HG03521 (cell line): ENCODE results near the gene RASAL3.

Experiments used
- ATAC-seq: cut with Tn5 transposase; IDR thresholded peaks from one replicate; pipeline ENCODE4 v1.9.1; 2021; ENCODE audit warnings: mild to moderate bottlenecking, moderate library complexity; ENCODE audit not compliant: unreplicated experiment

Gene RASAL3

GRCh38 chr19:15449620-15450527 is 14.5 kb downstream of the RASAL3 start, which contains the start of gene WIZ:
TSS of gene WIZ (minus strand) at chr19:15449956. CDS start at chr19:15448307, 1,649 bp downstream.
- ATAC-seq, result peak; percentile 42

GRCh38 chr19:15448778-15449619 is 15.3 kb downstream of the RASAL3 start:
- peak; percentile 8 for ATAC-seq

GRCh38 chr19:15448044-15448777 is 16.1 kb downstream of the RASAL3 start:
- no peak for ATAC-seq

- no peak for ATAC-seq
Observed at GRCh38 chr19:15447057-15447456, 17.3 kb downstream of the RASAL3 start.

GRCh38 chr19:15445807-15446376 is 18.5 kb downstream of the RASAL3 start:
- no peak for ATAC-seq

- ATAC-seq, result no peak
Observed at GRCh38 chr19:15445227-15445605, 19.1 kb downstream of the RASAL3 start.

- no peak for ATAC-seq
Observed at GRCh38 chr19:15444505-15445226, 19.7 kb downstream of the RASAL3 start.

- no peak for ATAC-seq
Observed at GRCh38 chr19:15443838-15444237, 20.5 kb downstream of the RASAL3 start.

- no peak for ATAC-seq
Observed at GRCh38 chr19:15443325-15443724, 21.0 kb downstream of the RASAL3 start.

GRCh38 chr19:15442142-15442920 is 22.0 kb downstream of the RASAL3 start:
- ATAC-seq, result no peak

GRCh38 chr19:15441317-15441716 is 23.0 kb downstream of the RASAL3 start:
- no peak for ATAC-seq

- ATAC-seq, result no peak
Observed at GRCh38 chr19:15439821-15440641, 24.3 kb downstream of the RASAL3 start.

GRCh38 chr19:15439078-15439799 is 25.1 kb downstream of the RASAL3 start:
- no peak for ATAC-seq

GRCh38 chr19:15438577-15438976 is 25.8 kb downstream of the RASAL3 start:
- no peak for ATAC-seq

- no peak for ATAC-seq
Observed at GRCh38 chr19:15438124-15438496, 26.2 kb downstream of the RASAL3 start.

GRCh38 chr19:15437355-15438123 is 26.8 kb downstream of the RASAL3 start:
- ATAC-seq, result no peak

- ATAC-seq, result no peak
Observed at GRCh38 chr19:15436826-15437110, 27.6 kb downstream of the RASAL3 start.
